Effector memory CD4-positive, alpha-beta T cell (primary cell): ENCODE measurements around the gene BLMH.

Experiments used
- DNase-seq, 3 donors: peaks; one replicate each; pipeline ENCODE4 v3.0.0-alpha.2; 2020
- H3K27ac ChIP-seq: 2 replicates; pipeline ENCODE4 v1.7.0; 2013; ENCODE audit warnings: mild to moderate bottlenecking, low read length, moderate library complexity; ENCODE audit not compliant: insufficient read depth, poor library complexity, severe bottlenecking
- H3K27me3 ChIP-seq: replicated peaks from 2 replicates; pipeline ENCODE4 v1.7.0; 2013; ENCODE audit warnings: mild to moderate bottlenecking, low read length; ENCODE audit not compliant: insufficient read depth, control insufficient read depth, poor library complexity, severe bottlenecking
- H3K36me3 ChIP-seq: 2 replicates; pipeline ENCODE4 v1.7.0; 2013; ENCODE audit warnings: mild to moderate bottlenecking, low read length, moderate library complexity; ENCODE audit not compliant: control insufficient read depth, insufficient read depth
- H3K4me1 ChIP-seq: 2 replicates; pipeline ENCODE4 v1.7.0; 2013; ENCODE audit warnings: low read length, mild to moderate bottlenecking; ENCODE audit not compliant: control insufficient read depth, insufficient read depth, poor library complexity, severe bottlenecking
- H3K4me3 ChIP-seq: 2 replicates; pipeline ENCODE4 v1.7.0; 2013; ENCODE audit warnings: low read length, low read depth, mild to moderate bottlenecking; ENCODE audit not compliant: insufficient read depth, poor library complexity, severe bottlenecking
- H3K9me3 ChIP-seq: 2 replicates; pipeline ENCODE4 v1.7.0; 2013; ENCODE audit warnings: mild to moderate bottlenecking, low read length, moderate library complexity; ENCODE audit not compliant: control insufficient read depth
- total RNA-seq, 3 donors: gene quantifications; one replicate each; lab custom pipeline; 2026; lab: John Stamatoyannopoulos, UW

Gene BLMH, protein sequence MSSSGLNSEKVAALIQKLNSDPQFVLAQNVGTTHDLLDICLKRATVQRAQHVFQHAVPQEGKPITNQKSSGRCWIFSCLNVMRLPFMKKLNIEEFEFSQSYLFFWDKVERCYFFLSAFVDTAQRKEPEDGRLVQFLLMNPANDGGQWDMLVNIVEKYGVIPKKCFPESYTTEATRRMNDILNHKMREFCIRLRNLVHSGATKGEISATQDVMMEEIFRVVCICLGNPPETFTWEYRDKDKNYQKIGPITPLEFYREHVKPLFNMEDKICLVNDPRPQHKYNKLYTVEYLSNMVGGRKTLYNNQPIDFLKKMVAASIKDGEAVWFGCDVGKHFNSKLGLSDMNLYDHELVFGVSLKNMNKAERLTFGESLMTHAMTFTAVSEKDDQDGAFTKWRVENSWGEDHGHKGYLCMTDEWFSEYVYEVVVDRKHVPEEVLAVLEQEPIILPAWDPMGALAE
- 32.2 to 43.2 (median 42.7) reads per million in 3 donors for total RNA-seq

DNA sequence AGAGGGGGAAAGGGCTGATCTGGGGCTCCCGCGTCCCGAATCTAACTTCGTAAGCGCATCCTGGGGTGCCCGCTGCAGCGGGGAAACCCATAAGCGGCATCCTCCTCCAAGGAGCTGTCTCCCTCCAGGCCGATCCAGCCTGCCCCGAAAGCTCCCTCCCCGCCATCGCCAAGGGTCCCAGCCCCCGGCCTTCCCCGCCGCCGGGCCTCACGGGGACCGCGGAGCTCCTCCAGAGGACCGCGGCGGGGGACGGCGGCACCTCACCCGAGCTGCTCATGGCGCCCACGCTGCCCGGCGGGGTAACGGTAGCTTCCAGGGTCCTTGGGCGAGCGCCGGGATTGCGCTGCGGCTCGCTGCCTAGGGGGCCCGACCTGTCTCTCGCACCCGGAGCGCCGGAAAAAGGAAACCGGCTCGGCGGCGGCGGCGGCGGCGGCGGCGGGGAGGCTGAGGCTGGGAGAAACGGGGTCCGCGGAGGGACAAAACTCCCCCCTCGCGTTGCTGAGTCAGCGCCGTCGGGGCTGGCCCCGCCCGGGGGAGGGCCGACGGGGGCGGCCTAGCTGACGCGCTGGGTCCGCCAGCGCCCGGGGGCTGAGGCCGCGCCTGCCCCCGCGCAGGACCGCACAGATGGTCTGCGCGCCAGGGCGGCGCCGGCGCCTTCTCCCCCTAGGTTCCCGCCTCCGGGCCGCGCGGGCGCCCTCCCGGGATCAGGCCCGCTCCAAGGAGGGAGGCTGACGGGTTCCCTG, at the start of gene BLMH:
Gene BLMH, minus strand, starts transcription at position 402 of the 743 bp plus-strand sequence. Its CDS starts 125 bp downstream, at position 277.
- peaks cover 11% of the 10 kb centered on the region for H3K36me3 ChIP-seq
- peak; percentile 66 to 68 (median 67) for DNase-seq
- H3K9me3 ChIP-seq = no peaks in the 10 kb centered on the region
- peak within 1 kb of the TSS; percentile 98 for H3K4me3 ChIP-seq
- H3K27ac ChIP-seq = peak within 1 kb of the TSS; percentile 66
- H3K4me1 ChIP-seq = peaks cover 8% of the 10 kb centered on the region
- no peaks in the 10 kb centered on the region for H3K27me3 ChIP-seq

DNA sequence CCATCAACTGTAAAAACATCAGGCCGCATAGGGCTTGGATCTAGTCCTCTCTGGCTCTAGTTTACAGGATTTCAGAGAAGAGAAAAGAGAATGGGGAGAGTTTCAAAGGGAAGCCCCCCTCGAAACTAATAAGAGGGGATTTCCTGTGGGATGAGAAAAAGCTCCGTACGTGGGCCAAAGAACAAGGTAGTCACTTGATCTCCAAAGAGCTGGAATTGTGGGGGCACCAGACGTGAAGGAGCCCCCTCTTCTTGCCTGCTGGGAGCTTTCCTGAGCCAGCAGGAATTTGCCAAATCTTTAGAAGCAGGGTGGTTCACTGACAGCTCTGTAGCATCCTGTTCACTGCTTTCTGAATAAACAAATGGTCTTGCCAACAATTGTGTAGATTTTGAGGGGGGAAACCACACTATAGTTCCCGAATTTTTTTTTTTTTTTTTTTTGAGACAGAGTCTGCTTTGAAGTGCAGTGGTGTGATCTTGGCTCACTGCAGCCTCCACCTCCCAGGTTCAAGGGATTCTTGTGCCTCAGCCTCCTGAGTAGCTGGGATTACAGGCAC, 49.1 kb upstream of the BLMH start:
- no peaks in the 10 kb centered on the region for H3K9me3 ChIP-seq
- H3K27me3 ChIP-seq = no peaks in the 10 kb centered on the region
- H3K4me1 ChIP-seq = peaks cover 5% of the 10 kb centered on the region
- H3K27ac ChIP-seq = no peak overlapping the region
- H3K36me3 ChIP-seq = no peaks in the 10 kb centered on the region
- H3K4me3 ChIP-seq = no peak overlapping the region
- DNase-seq = no peak

DNA sequence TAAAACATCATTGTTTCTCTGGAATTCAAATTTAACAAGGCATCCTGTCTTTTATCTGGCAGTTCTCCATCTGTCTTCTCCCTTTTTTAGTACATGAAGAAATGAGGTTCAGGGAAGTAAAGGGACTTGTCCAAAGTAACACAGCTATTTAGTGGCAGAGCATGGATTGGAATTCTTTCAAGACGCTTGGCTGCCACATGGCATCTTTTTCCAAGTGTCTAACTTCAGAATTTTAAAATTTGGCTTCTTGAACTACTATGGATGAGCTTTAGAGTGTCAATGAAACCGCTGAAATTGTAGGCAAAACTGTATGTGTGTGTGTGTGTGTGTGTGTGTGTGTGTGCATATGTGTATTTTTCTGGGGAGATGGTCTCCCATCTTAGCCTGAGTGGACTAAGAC, 47.3 kb upstream of the BLMH start:
- DNase-seq = no peak
- no peak overlapping the region for H3K4me3 ChIP-seq
- no peak overlapping the region for H3K27ac ChIP-seq
- no peaks in the 10 kb centered on the region for H3K36me3 ChIP-seq
- H3K27me3 ChIP-seq = no peaks in the 10 kb centered on the region
- H3K9me3 ChIP-seq = no peaks in the 10 kb centered on the region
- H3K4me1 ChIP-seq = peaks cover 5% of the 10 kb centered on the region

DNA sequence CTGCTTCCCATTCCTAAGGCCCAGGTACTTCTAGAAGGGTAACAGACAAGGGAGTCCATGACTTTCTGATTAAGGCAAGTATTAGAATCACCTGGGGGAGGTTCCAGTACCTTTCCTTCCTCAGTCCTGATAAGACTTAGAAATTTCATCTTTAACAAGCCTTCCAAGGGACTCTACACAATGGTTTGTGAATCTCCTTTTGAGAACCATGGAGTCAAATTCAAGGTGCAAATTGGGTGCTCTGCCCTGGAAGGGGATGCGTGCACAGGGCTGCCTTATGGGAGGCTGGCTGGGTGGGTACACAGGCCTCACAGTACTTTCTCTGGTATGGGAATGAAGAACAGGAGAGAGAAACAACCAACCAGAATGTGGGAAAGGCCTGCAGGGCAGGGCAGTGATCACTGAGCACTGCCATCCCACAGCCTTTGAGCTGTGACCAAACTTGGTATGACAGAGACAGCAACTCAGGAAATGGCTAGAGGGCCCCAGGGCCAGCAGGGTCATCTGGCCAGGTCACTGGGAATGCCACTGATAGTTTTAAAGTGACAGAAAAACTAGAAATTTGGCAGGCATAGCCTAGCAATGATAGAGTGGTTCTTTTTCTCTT, 45.8 kb upstream of the BLMH start:
- no peak overlapping the region for H3K27ac ChIP-seq
- no peak overlapping the region for H3K4me3 ChIP-seq
- no peaks in the 10 kb centered on the region for H3K27me3 ChIP-seq
- H3K4me1 ChIP-seq = peaks cover 5% of the 10 kb centered on the region
- DNase-seq = no peak
- no peaks in the 10 kb centered on the region for H3K9me3 ChIP-seq
- no peaks in the 10 kb centered on the region for H3K36me3 ChIP-seq

DNA sequence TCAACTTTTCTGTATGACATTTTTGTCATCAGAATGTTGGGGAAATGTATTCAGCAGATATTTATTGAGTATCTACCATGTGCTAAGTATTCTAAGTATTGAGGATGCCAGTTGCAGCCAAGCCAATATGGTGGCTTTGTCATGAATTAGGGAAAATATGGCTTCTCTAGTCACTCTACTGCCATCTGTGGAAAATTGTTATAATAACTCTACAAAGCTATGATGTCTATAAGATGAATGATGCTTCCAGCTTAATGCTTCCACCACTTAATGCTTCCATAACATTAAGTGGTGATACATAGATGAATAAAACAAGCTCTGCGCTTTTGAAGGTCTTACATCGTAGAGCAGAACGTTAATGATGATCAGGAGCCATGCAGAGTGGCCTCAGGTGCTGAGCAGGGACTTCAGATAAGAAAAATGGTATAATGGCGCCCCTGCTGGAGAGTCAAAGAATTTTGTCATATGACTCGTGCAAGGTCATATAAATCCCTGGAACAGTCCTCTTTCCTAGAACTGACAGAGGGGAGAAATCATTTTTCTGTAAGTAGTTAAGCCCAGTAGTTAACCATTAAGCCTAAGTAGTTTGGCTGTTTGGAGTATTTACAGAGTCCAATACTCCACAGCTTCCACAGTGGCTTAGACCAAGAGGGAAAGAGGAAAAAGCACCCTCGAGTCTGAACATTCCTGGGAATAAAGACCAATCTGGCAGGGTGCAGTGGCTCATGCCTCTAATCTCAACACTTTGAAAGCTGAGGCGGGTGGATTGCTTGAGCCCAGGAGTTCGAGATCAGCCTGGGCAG, 44.8 kb upstream of the BLMH start:
- H3K4me3 ChIP-seq = no peak overlapping the region
- no peak overlapping the region for H3K27ac ChIP-seq
- H3K27me3 ChIP-seq = no peaks in the 10 kb centered on the region
- peak; percentile 23 to 41 (median 27) for DNase-seq
- peaks cover 9% of the 10 kb centered on the region for H3K4me1 ChIP-seq
- H3K36me3 ChIP-seq = no peaks in the 10 kb centered on the region
- H3K9me3 ChIP-seq = no peaks in the 10 kb centered on the region

DNA sequence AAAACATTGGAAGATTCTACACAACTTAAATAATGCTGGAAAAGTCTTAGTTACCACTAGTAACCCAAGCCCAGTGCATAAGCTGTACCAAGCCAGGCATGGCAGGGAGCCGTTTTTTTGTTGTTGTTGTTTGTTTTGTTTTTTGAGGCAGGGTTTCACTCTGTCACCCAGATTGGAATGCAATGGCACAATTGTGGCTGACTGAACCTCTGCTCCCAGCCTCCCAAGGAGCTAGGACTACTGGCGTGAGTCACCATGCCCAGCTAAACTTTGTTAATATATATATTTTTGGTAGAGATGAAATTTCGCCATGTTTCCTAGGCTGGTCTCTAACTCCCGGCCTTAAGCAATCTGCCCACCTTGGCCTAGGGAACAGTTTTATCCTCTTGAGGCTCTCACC, 42.7 kb upstream of the BLMH start:
- no peak overlapping the region for H3K4me3 ChIP-seq

DNA sequence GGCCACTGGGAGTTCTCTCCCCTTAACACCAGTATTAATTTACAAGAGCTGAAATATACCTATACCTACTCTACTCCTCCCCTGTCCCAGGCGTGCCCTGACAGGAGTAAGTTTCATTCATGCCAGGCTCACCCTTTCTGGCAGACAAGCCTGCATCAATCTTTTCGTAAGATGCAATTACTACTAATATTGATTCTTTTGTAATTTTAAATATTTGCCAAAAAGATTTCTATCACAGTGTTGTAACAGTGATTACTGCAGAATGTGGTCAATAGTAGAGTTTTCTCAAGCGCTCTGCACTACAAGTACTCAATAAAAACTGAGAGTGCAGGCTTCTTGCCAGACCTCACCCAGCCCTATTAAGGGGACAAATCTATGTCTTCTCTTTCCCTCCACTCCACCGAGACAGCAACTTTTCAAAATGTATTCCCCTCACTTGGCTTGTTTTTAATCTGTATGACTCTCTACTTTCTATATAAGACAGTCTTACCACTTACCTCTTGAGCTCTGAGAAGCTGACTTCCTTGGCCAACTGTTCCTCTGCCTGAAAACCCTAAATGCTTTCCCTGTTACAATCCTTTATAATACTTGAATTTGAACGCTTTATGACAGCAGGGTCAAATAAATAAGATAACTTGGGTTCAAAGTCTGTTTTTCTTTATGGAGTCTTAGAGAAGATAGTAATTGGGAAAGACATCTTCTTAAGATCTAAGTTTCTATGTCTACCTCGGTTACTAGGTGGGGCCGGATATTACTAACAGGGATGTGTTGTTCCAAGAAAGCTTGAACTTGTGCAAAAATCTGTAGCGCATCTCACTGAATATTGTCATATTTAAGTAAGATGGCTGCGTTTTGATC, 42.0 kb upstream of the BLMH start, which contains the start of gene TMIGD1:
Gene TMIGD1, minus strand, starts transcription at position 555 of the 858 bp plus-strand sequence. CDS start 1,924 bp downstream, outside the sequence.
- peaks cover 23% of the 10 kb centered on the region for H3K4me1 ChIP-seq
- no peaks in the 10 kb centered on the region for H3K27me3 ChIP-seq
- no peak for DNase-seq
- H3K9me3 ChIP-seq = no peaks in the 10 kb centered on the region
- H3K4me3 ChIP-seq = no peak within 1 kb of the TSS
- H3K36me3 ChIP-seq = no peaks in the 10 kb centered on the region
- peak within 1 kb of the TSS; percentile 61 for H3K27ac ChIP-seq

More for the DNA sequence above, 42.7 kb upstream of the BLMH start:
- H3K27me3 ChIP-seq = no peaks in the 10 kb centered on the region
- peaks cover 23% of the 10 kb centered on the region for H3K4me1 ChIP-seq
- no peaks in the 10 kb centered on the region for H3K9me3 ChIP-seq
- no peak for DNase-seq
- H3K36me3 ChIP-seq = no peaks in the 10 kb centered on the region
- H3K27ac ChIP-seq = no peak overlapping the region

DNA sequence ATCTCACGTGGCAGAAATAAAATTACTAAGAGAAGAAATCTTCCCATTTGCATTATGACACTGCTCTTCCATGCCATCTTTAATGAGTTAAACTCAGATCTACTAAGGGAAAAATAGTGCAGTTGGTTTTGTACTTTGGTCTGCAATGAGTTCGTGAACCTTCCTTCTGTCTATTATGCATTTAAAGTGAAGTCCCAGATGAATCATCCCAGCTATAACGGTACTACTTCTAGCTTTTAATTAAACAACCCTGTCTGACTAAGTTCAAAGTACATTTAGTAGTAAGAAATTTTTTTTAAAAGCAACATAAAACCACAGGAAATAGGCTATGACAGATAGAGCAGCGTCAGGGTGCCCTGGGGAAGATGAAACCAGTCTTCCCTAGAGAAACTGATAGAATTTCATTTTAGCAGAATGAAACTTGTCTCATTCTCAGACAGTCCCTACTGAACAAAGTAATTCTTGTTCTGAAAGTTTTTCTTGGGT, 40.4 kb upstream of the BLMH start:
- Histone ChIP-seq H3K27ac (peak overlapping the region; percentile 61), H3K27me3 (no peaks in the 10 kb centered on the region), H3K4me3 (no peak overlapping the region), H3K36me3 (no peaks in the 10 kb centered on the region), H3K9me3 (no peaks in the 10 kb centered on the region), H3K4me1 (peaks cover 23% of the 10 kb centered on the region)
- DNase-seq = peak; percentile 14 to 32 (median 22)
